Neuronal stem cell (in vitro differentiated cells): ENCODE data around the gene MTCH1.
"Not testable (repeated sequence)": the region's sequence is repeated elsewhere in the genome, so short reads cannot be mapped to it uniquely, and the experiment has no call there.

Experiments used
- DNase-seq: peaks from one replicate; pipeline ENCODE4 v3.0.0-alpha.2; 2013; ENCODE audit warnings: low spot score
- H2AFZ ChIP-seq: one replicate; pipeline ENCODE4 v1.6.1; 2013; ENCODE audit warnings: mild to moderate bottlenecking, low read length, inconsistent platforms
- H2AK5ac ChIP-seq: 2 replicates; pipeline ENCODE4 v1.6.1; 2013; ENCODE audit warnings: low read depth, mild to moderate bottlenecking, inconsistent platforms, low read length, moderate library complexity, mixed read lengths
- H2BK120ac ChIP-seq: 2 replicates; pipeline ENCODE4 v1.6.1; 2013; ENCODE audit warnings: low read depth, mild to moderate bottlenecking, inconsistent platforms, low read length, moderate library complexity, mixed read lengths
- H2BK12ac ChIP-seq: one replicate; pipeline ENCODE4 v1.6.1; 2013; ENCODE audit warnings: low read length, inconsistent platforms
- H2BK15ac ChIP-seq: 2 replicates; pipeline ENCODE4 v1.6.1; 2013; ENCODE audit warnings: mild to moderate bottlenecking, low read length, inconsistent platforms, mixed read lengths
- H2BK5ac ChIP-seq: one replicate; pipeline ENCODE4 v1.6.1; 2013; ENCODE audit warnings: inconsistent platforms, mild to moderate bottlenecking, low read length, moderate library complexity
- H3K14ac ChIP-seq: one replicate; pipeline ENCODE4 v1.6.1; 2013; ENCODE audit warnings: low read length, inconsistent platforms
- H3K18ac ChIP-seq: 2 replicates; pipeline ENCODE4 v1.6.1; 2013; ENCODE audit warnings: low read length, inconsistent platforms
- H3K23ac ChIP-seq: 2 replicates; pipeline ENCODE4 v1.6.1; 2013; ENCODE audit warnings: low read depth, mild to moderate bottlenecking, mixed read lengths, low read length, inconsistent platforms; ENCODE audit not compliant: poor library complexity
- H3K27ac ChIP-seq: replicated peaks from 3 replicates; pipeline ENCODE4 v1.5.1; 2013; ENCODE audit warnings: low read length, inconsistent platforms
- H3K27me3 ChIP-seq, 3 experiments: 2 replicates each; pipeline ENCODE4 v1.6.1; 2013; ENCODE audit warnings: low read length in 3 of 3, mild to moderate bottlenecking in 2 of 3, inconsistent platforms in 1 of 3, low read depth in 1 of 3, mixed read lengths in 1 of 3, moderate library complexity in 1 of 3; ENCODE audit not compliant: control insufficient read depth in 3 of 3, insufficient read depth in 3 of 3
- H3K36me3 ChIP-seq, 2 donors: replicated peaks in 1 of 2; 2 replicates each; pipeline ENCODE4 v1.6.1; 2013; ENCODE audit warnings: low read length in 2 of 2; ENCODE audit not compliant: control insufficient read depth in 2 of 2, insufficient read depth in 2 of 2
- H3K4ac ChIP-seq: 2 replicates; pipeline ENCODE4 v1.6.1; 2013; ENCODE audit warnings: inconsistent platforms, mild to moderate bottlenecking, low read length, moderate library complexity
- H3K4me1 ChIP-seq, 2 donors: 1 replicate in 1 of 2; 2 replicates in 1 of 2; pipeline ENCODE4 v1.6.1; 2013; ENCODE audit warnings: low read length in 2 of 2, low read depth in 1 of 2; ENCODE audit not compliant: control insufficient read depth in 2 of 2, insufficient read depth in 1 of 2
- H3K4me2 ChIP-seq: one replicate; pipeline ENCODE4 v1.6.1; 2013; ENCODE audit warnings: mild to moderate bottlenecking, low read length, inconsistent platforms; ENCODE audit not compliant: insufficient read depth, poor library complexity, severe bottlenecking
- H3K4me3 ChIP-seq, 2 donors: 2 replicates each; pipeline ENCODE4 v1.5.1; 2013; ENCODE audit warnings: low read length in 2 of 2, mild to moderate bottlenecking in 2 of 2, inconsistent platforms in 1 of 2, moderate library complexity in 1 of 2
- H3K79me1 ChIP-seq: one replicate; pipeline ENCODE4 v1.6.1; 2013; ENCODE audit warnings: low read depth, mild to moderate bottlenecking, inconsistent platforms, low read length, moderate library complexity
- H3K9ac ChIP-seq: one replicate; pipeline ENCODE4 v1.6.1; 2013; ENCODE audit warnings: mild to moderate bottlenecking, low read depth, low read length, inconsistent platforms; ENCODE audit not compliant: poor library complexity
- H3K9me3 ChIP-seq, 2 donors: replicated peaks in 1 of 2; 2 replicates each; pipeline versions ENCODE3 to v1.6.1; 2013; ENCODE audit warnings: low read length in 2 of 2, mild to moderate bottlenecking in 2 of 2, inconsistent platforms in 1 of 2, low read depth in 1 of 2, mixed read lengths in 1 of 2, moderate library complexity in 1 of 2; ENCODE audit not compliant: control insufficient read depth in 2 of 2, insufficient read depth in 1 of 2
- H4K8ac ChIP-seq: one replicate; pipeline ENCODE4 v1.6.1; 2013; ENCODE audit warnings: low read depth, mild to moderate bottlenecking, inconsistent platforms, low read length, moderate library complexity
- H4K91ac ChIP-seq: one replicate; pipeline ENCODE4 v1.6.1; 2013; ENCODE audit warnings: low read length, low read depth, mild to moderate bottlenecking, inconsistent platforms; ENCODE audit not compliant: poor library complexity
- WGBS, 2 donors: extraction: QIAGEN DNeasy Blood & Tissue Kit; methylation state at CpG; one replicate each; pipeline ENCODE4 v1.1.7; 2013; ENCODE audit warnings: missing lambda C conversion rate in 2 of 2, mixed read lengths in 1 of 2; ENCODE audit not compliant: insufficient read length in 2 of 2, insufficient replicate concordance in 1 of 2; ENCODE audit errors: extremely low coverage in 2 of 2; 5-methylcytosine and 5-hydroxymethylcytosine counted together

Gene MTCH1

GRCh38 chr6:36939005-36939404, 47.0 kb downstream of the MTCH1 start:
- H3K14ac ChIP-seq, H3K23ac ChIP-seq: not testable (repeated sequence)
- no CpG with 5 or more reads among the region's 5 CpGs for WGBS, 2 donors

GRCh38 chr6:36938536-36938935, 47.5 kb downstream of the MTCH1 start:
- peaks cover 0 to 3% of the 10 kb centered on the region in 2 donors for H3K4me1 ChIP-seq
- no peak overlapping the region for H2AK5ac ChIP-seq
- no peak overlapping the region for H3K9ac ChIP-seq
- no peak overlapping the region for H4K91ac ChIP-seq
- H3K4me2 ChIP-seq = no peak overlapping the region
- no peak overlapping the region for H3K4ac ChIP-seq
- no peak overlapping the region for H2BK5ac ChIP-seq
- H2BK15ac ChIP-seq = no peak overlapping the region
- peaks cover 0 to 6% of the 10 kb centered on the region in 2 donors for H3K9me3 ChIP-seq
- no peak overlapping the region for H3K4me3 ChIP-seq
- peaks cover 0 to 7% (median 0%) of the 10 kb centered on the region in 3 experiments for H3K27me3 ChIP-seq
- H2BK120ac ChIP-seq = no peak overlapping the region
- WGBS, 2 donors = no CpG with 5 or more reads among the region's 4 CpGs
- no peaks in the 10 kb centered on the region for H3K79me1 ChIP-seq
- H4K8ac ChIP-seq = no peak overlapping the region
- no peak overlapping the region for H2BK12ac ChIP-seq
- no peak overlapping the region for H3K23ac ChIP-seq
- no peak overlapping the region for H3K18ac ChIP-seq
- no peak for DNase-seq
- no peaks in the 10 kb centered on the region for H3K36me3 ChIP-seq
- no peak overlapping the region for H3K27ac ChIP-seq
- H3K14ac ChIP-seq = no peak overlapping the region
- no peak overlapping the region for H2AFZ ChIP-seq

More at GRCh38 chr6:36939005-36939404, 47.0 kb downstream of the MTCH1 start:
- H2BK120ac ChIP-seq, H3K79me1 ChIP-seq, DNase-seq, H3K9me3 ChIP-seq, H2BK15ac ChIP-seq, H2AFZ ChIP-seq, H3K4ac ChIP-seq, H3K4me1 ChIP-seq, H2AK5ac ChIP-seq, H4K8ac ChIP-seq, H3K4me3 ChIP-seq, H3K36me3 ChIP-seq, H3K4me2 ChIP-seq, H3K27me3 ChIP-seq, H3K9ac ChIP-seq, H2BK12ac ChIP-seq, H3K18ac ChIP-seq, H4K91ac ChIP-seq, H3K27ac ChIP-seq: not testable (repeated sequence)
- peak overlapping the region; percentile 53 for H2BK5ac ChIP-seq

DNA sequence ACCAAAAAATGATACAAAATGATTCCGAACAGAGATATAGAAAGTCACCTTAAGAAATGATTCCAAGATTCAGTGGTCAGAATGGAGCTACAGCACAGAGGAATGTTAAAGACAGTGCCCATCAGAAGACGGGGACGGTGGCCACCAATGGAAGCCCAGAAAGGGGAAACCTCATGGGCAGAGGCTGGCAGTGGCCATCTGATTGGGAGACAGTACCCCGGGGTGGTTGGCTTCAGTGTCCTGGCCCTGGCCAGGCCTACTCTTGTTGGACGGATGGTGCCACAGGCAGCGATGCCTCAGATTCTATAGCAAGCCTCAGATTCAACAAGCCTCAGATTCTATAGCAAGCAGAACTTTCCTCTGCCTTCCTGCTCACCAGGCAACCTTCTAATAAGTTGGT, 48.1 kb downstream of the MTCH1 start:
- Histone ChIP-seq H3K14ac (no peak overlapping the region), H3K27ac (no peak overlapping the region), H4K91ac (no peak overlapping the region), H3K9ac (no peak overlapping the region), H3K4me2 (no peak overlapping the region), H3K4ac (no peak overlapping the region), H3K4me1 (peaks cover 0 to 3% of the 10 kb centered on the region in 2 donors), H3K36me3 (no peaks in the 10 kb centered on the region), H4K8ac (no peak overlapping the region), H2AFZ (no peak overlapping the region), H2AK5ac (no peak overlapping the region), H3K23ac (no peak overlapping the region), H3K27me3 (peaks cover 0 to 7% (median 0%) of the 10 kb centered on the region in 3 experiments), H2BK120ac (no peak overlapping the region), H2BK15ac (no peak overlapping the region), H3K4me3 (no peak overlapping the region), H2BK5ac (no peak overlapping the region), H2BK12ac (no peak overlapping the region), H3K18ac (no peak overlapping the region), H3K9me3 (peaks cover 0 to 6% of the 10 kb centered on the region in 2 donors), H3K79me1 (no peaks in the 10 kb centered on the region)
- no CpG with 5 or more reads among the region's 6 CpGs for WGBS, 2 donors
- DNase-seq = no peak

DNA sequence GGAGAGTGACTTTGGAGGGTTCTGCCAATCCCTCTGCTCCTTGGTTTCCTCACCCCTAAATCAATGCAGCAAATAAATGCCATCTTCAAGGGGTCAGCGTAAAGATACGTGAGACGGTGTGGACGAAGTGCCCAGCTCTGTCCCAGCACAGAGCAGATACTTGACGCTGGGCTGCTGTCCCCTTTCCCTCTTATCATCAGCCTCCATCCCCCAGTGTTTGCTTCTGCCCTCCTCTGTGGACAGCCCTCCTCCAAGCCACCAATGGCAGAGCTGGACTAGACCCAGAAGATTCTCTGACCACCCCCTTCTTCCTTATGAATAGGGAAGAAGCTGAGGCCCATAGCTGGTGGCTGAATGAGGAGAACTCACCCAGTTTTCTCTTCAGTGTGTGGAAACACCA, 49.2 kb downstream of the MTCH1 start:
- no peak overlapping the region for H3K23ac ChIP-seq
- H3K4ac ChIP-seq = no peak overlapping the region
- no peaks in the 10 kb centered on the region for H3K79me1 ChIP-seq
- no CpG with 5 or more reads among the region's 5 CpGs for WGBS, 2 donors
- H3K14ac ChIP-seq = no peak overlapping the region
- no peak overlapping the region for H2BK120ac ChIP-seq
- no peak overlapping the region for H3K27ac ChIP-seq
- H3K4me2 ChIP-seq = no peak overlapping the region
- peak overlapping the region; percentile 42 for H2AFZ ChIP-seq
- H3K18ac ChIP-seq = no peak overlapping the region
- H3K4me3 ChIP-seq = no peak overlapping the region
- no peaks in the 10 kb centered on the region for H3K36me3 ChIP-seq
- H3K9me3 ChIP-seq = peaks cover 0 to 6% of the 10 kb centered on the region in 2 donors
- no peak overlapping the region for H2BK12ac ChIP-seq
- H2BK5ac ChIP-seq = no peak overlapping the region
- no peak for DNase-seq
- no peak overlapping the region for H3K9ac ChIP-seq
- H4K8ac ChIP-seq = no peak overlapping the region
- H3K4me1 ChIP-seq = peaks cover 0 to 3% of the 10 kb centered on the region in 2 donors
- H2BK15ac ChIP-seq = no peak overlapping the region
- H3K27me3 ChIP-seq = peaks cover 0 to 7% (median 0%) of the 10 kb centered on the region in 3 experiments
- no peak overlapping the region for H4K91ac ChIP-seq
- H2AK5ac ChIP-seq = no peak overlapping the region
